Body of pancreas (tissue), 4 donors: Measurements from ENCODE around the gene ABCC5.

Experiments
- CTCF ChIP-seq, 7 experiments: fragments of 450-650 bp in 4 of 7; fragments of 200-600 bp in 3 of 7; sonication (generic) in 3 of 7; IDR thresholded peaks; one replicate each; pipeline ENCODE4 v1.5.1; 2016 to 2019; ENCODE audit warnings: antibody characterized with exemption in 7 of 7
- POLR2A ChIP-seq, 3 donors: fragments of 450-650 bp; IDR thresholded peaks; one replicate each; pipeline ENCODE4 v1.6.1; 2016; ENCODE audit warnings: antibody characterized with exemption in 3 of 3, mild to moderate bottlenecking in 2 of 3

- TF ChIP-seq CTCF (IDR thresholded peaks at IDR 0.05) (no peak), POLR2A (IDR thresholded peaks at IDR 0.05) (no peak)
Observed at GRCh38 chr3:183878071-183878470, 139.6 kb downstream of the ABCC5 start.
